Islet of Langerhans (tissue), 1 donor: Measurements from ENCODE around the gene CEP104.
"Not testable (repeated sequence)": the region's sequence is repeated elsewhere in the genome, so short reads cannot be mapped to it uniquely, and the experiment has no call there.

Experiments
- FAIRE-seq: peaks from one replicate; lab custom pipeline; 2011; peaks lifted over from hg19 to GRCh38; lab: Jason Lieb, UNC

CEP104 gene

DNA sequence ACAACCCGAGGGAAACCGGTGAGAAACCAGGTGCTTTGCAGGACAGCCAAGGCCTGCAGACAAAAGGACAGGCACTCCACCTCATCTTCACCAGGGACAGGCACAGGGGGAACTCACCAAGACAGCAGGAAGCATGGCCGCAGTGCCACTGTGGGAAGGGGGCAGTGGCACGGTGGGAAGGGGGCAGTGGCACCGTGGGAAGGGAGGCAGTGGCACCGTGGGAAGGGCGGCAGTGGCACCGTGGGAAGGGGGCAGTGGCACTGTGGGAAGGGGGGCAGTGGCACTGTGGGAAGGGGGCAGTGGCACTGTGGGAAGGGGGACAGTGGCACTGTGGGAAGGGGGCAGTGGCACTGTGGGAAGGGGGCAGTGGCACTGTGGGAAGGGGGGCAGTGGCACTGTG is 32.4 kb downstream of the CEP104 start:
- FAIRE-seq: no peak

DNA sequence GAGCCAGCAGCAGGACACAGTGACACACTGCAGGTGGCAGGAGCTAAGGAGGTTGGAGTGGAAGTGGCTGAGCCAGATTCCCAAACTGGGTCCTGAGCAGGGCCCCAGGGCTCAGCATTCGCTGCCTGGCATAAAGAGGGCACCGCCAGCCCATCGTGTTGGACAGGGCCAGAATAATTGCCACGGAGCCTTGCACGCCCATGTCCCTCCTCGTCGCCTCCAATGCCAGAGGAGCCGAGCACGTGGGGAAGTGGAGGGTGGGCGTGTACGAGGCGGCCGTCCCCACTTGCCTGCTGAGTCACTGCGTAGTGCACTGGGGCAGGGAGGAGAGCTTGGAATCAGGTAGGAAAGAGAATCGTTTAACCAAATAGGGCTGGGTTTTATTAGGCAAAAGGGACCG is 34.6 kb downstream of the CEP104 start:
- FAIRE-seq: no peak

DNA sequence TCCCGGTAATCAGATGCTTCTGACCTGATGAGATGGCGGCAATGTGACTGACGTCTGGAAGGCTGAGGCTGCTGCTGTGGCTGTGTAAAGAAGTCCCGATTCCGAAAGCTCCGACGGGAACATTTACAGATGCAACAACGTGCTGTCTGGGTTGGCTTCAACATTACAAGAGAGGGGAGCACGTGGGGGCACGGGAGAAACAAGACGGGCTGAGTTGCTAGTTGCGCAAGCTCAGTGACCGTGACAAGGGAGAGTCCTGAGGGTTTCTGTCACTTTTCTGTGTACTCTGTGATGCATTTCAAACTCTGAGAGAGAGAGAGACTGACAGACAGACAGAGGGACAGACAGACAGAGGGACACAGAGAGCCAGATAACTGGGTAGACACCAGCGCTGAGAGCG is 35.1 kb downstream of the CEP104 start:
- no peak for FAIRE-seq

DNA sequence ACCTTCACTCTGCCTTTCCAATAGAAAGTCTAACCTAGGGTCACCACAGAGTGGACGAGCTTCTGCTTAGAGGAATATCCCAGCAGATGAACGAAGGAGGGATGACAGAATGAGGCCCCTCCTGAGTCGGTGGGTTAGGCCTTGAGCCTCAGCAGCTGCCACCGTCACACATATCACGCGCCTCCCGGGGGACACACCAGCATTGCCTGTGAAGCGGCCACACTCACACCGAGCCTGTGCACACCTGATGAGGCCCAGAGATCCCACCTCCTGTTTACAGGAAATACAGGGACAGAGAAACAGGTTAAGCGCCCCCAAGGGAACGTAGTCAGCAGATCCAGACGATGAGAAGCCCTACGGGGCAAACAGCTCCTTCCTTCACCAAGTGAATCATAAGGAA is 35.6 kb downstream of the CEP104 start:
- FAIRE-seq: no peak

DNA sequence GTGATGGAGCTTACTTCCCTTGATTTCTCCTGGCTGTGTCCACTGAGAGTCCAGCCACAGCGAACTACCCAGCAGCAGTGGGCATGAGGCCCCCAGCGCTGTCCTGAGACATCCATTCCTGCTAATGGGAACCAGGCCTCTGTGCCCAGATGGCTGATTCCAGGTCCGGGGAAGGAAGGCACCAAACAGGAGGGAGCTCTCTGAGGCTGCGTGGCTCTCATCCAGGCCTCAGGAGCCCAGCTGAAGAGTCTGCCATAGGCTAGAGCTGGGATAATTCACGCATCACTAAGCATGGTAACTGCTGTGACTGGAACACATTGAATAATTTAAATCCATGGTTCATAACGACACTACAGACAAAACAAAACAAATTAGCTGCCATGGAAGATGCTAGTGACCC is 36.0 kb downstream of the CEP104 start:
- FAIRE-seq: no peak

DNA sequence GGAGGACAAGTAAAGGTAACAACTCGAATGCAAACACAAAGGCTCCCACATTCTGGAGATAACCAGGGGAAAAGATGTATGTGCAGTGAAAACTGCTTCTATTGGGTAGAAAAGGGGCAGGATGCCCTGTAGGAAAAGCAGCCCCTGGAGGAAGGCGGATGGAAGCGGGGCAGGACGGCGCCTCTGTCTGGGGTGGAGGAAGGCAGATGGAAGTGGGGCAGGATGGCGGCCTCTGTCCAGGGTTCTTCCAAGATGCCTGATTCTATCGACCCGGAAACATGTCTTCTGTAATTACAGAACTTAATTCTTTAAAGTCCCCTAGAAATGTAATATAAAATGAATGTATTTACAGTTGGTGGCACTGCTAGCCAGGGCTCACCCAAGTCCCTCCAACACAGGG is 36.7 kb downstream of the CEP104 start:
- FAIRE-seq: no peak

DNA sequence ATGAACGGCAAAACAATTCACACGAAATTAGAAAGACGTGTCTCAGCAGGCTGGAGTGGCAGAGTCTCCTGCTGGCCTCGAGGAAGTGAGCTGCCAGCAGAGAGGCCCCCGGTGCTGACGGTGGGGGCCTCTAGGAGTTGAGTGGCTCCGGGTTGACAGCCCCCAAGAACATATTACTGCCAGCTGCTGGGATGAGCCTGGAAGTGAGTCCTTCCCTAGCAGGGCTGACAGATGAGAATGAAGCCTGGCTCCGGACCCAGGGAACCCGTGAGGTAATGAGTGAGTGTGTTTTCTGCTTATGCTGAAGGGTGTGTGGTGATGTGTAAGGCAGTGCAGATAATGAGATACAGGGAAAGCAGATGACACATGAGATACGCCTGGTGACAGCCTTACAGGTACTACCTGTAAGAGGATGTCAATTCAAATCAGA is 37.2 kb downstream of the CEP104 start:
- FAIRE-seq: no peak

DNA sequence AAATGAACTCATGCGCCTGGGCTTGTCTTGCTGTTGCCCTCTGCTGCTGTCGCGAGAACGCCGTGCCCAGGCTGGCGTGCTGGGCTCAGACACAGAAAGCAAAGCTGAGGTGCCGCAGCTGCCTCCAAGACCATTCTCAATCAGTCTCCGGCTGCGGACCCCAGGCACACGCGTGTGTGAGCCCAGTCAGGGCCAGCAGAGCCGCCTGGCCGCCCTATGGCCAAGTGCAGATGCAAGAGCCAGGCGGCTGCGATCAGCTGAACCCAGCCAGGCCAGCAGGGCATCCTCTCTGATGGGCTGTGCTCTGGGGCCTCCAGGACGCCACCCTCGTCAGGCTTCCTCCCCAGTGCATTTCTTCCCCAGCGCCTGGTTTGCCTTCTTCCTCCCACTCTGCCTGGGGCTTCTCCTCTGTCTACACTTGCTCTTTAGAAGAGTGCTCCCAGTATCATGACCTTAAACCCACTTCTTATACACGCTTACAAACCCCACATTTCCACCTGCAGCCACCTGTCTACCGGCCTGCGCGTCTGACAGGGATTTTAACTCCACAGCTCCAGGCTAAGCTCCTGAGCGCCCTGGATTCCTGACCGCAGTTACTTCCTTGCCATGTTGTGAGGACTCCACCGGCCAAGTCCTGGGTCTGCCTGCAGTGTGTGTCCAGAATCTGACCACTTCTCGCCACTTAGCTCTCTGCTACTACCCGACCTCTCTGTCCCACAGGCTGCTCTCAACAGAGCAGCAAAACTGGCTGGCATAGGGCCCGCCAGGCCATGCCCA is 39.0 kb downstream of the CEP104 start:
- no peak for FAIRE-seq

DNA sequence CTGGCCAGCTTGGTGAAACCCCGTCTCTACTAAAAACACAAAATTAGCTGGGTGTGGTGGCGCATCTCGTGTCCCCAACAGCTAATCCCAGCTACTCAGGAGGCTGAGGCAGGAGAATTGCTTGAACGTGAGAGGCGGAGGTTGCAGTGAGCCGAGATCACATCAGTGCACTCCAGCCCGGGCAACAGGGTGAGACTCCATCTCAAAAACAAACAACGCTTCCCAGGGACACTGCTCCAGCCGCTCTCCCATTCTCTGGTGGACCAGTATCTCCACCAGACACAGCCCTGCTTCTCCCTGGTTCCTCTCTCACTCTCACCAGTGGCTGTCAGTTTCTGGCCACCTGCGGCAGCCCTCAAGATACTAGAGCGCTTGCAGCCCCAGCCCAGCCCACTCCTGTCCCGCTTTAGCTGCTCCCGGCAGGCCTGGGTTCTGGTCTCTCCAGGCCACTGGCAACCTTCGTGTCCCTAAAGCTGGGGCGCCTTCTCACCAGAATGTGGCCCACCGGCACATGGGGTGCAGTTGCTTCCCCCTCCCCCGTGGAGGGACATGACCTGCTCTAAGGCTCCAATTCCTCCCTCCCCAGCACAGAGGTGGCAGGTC is 39.8 kb downstream of the CEP104 start:
- FAIRE-seq: no peak

DNA sequence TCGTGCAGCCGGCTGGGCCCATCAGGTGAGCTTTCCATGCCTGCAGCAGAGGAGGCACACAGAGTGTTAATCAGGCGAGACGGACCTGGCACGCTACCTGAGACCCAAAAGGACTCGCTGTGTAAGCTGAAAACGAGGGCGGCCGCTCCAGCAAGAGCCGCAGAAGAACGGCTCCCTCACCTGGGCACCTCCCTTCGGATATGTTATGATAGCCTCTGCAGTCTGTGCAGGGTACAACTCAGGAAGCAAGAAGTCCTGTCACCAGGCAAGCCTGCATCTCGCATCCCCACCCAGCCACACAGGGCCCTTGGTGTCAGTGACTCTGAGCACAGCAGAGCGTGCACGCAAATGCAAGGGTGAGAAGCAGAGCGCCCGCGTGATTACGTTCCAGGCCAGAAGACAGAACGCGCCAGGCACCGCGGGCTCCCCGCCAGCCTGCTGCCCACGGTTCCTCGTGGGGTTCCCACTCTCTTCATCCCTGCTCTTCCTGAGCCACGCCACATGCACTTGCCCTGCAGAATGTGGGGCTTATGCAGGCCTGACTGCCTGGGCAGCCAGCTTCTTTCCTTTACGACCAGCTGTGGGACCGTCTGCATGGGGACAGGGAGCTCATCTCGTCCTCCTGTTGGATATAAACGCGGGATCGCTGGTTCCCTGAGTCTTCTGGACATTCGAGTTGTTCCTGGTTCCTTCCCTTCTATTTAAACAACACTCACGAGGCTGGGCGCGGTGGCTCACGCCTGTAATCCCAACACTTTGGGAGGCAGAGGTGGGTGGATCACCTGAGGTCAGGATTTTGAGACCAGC is 40.5 kb downstream of the CEP104 start:
- FAIRE-seq: no peak

DNA sequence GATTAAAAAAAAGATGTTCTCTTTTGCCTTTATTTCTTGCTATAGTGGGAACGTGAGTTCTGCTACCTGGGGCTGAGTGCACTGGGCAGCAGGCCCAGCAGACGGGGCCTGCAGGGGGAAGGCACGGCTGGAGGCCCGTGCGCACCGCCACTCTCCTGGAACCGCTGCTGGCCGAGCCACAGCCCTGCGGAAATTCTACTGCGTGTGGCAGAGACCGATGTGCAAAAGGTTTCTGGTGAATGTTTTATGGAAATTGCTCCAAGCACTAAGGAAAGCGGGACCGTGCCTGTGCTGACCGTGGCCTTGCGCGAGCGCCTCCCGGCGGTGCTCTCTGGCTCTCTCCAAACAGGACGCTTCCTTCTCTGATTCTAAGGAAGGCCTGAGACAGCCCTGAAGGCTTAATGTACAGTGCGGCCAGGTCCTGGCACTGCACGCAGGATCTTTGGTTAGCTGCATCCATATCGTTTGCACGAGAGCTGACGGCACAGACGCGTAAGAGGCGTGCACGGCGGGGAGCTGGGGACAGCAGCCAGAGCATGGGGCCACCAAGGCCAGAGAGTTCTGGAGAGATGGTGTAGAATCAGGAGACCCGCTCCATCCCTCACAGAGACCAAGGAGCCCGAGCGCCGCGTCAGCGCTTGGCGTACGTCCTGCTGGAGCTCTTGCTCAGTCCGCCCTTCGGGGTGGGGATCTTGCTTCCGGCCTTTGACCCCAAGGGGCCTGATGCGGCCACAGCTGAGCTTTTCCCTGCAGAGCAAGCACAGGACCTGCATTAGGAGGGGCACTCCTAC is 42.0 kb downstream of the CEP104 start:
- no peak for FAIRE-seq

DNA sequence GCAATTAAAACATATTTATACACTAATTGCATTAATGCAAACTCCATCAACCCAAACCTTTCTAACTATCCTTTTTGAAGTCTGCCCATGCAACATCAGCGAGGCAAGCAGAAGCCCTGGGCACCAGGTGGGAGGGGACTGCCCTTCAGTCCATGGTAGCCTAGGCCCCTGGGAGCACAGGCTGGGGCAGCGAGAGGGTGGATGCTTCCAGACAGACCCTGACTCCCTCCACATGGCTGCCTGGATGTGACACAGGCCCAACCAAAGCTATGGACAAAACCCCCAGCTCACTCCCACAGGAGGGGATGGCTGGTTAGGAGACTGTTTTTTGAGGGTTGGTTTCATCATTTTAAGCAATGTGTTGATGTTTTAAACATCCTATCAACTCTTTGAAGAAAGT is 42.9 kb downstream of the CEP104 start:
- no peak for FAIRE-seq

DNA sequence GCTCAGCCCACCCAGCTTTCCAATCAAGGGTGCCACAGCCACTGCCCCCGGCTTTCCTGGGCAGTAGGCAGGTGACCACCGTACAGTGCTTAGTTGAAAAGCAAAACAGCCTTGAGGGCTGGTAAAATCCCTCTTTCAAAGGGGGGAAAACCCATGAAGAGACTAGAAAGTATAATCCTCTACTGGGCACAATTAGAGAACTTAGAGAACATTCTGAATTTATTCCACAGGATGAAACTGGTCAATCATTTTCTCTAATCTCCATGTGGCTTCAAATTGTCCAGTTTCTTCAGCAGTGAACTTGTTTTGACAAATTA is 45.5 kb downstream of the CEP104 start:
- no peak for FAIRE-seq

DNA sequence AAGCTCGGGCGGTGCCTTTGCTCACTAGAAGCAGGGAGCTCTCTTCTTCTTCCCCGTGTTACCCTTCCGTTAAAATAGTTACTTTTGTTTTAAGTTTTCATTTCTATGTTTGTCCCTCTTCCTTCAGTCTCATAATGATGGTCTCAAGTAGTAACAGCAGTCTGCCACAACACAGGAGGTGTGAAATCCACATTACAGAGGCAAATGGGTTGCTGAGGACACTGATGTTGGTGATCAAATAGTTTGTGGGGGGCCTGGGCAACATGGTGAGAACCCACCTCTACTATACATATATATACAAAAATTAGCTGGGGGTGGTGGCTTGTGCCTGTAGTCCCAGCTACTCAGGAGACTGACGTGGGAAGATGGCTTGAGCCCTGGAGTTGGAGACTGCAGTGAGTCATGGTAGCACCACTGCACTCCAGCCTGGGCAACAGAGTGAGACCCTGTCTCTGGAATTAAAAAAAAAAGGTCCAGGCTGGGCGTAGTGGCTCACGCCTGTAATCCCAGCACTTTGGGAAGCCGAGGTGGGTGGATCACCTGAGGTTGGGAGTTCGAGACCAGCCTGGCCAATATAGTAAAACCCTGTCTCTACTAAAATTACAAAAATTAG is 46.8 kb downstream of the CEP104 start:
- FAIRE-seq: not testable (repeated sequence)

DNA sequence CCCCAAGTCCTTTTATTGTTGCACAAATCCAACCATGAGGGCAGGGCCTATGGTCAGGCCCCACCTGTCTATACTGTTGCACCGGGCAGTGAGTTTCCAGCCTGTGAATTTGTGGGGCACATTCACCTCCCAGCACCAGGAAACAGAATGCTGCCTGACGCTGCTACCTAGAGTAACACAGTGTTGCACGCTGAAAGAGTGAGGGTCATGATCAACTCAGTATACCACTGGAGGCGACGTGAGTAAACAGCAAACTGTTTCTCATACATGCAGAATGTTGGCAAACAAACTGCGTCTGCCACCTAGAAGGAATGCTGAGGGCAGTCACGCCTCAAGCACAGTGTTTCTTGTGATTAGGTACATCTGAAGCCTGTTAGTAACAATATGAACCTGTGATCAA is 47.3 kb downstream of the CEP104 start:
- no peak for FAIRE-seq

DNA sequence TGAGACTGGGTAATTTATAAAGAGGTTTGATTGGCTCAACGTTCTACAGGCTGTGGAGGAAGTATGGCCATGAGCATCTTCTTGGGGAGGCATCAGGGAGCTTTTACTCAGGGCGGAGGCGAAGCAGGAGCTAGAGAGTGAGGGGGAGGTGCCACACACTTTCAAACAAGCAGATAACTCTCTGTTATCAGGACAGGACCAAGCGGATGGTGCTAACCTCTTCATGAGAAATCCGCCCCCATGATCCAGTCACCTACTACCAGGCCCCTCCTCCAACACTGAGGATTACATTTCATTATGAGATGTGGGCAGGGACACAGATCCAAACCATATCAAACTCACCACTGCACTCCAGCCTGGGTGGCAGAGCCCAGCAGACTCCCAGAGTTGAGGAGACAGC is 49.2 kb downstream of the CEP104 start:
- FAIRE-seq: no peak

DNA sequence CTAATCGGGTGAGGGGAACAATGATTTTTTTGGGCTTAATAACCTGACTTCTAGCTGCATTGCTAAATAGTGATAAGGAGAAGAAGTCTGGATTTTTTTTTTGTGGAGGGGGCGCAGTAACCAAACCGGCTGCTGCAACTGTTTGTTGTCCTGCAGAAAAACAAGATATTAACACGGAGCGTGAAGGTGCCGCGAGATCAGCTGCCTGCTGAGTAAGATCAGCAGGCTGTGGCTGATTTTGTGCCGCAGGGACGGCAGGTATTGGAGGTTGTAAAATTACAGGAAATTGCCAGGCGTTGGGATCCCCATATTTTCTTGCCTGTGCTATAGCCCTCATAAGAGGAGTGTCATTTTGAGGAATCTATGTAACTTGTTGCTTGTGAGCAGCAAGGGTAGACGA is 52.0 kb downstream of the CEP104 start:
- no peak for FAIRE-seq

DNA sequence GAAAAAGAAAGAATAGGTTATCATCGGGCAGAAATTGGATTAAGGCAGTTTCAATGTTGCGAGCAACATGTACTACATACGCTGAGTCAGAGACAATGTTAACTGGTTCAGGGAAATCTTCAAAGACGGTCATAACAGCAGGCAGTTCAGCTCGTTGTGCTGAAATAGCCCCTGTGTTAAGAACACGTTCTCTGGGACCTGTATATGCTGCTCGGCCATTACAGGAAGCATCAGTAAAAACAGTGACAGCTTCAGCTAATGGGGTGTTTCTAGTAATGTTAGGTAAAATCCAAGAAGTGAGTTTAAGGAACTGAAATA is 52.4 kb downstream of the CEP104 start:
- FAIRE-seq: not testable (repeated sequence)

DNA sequence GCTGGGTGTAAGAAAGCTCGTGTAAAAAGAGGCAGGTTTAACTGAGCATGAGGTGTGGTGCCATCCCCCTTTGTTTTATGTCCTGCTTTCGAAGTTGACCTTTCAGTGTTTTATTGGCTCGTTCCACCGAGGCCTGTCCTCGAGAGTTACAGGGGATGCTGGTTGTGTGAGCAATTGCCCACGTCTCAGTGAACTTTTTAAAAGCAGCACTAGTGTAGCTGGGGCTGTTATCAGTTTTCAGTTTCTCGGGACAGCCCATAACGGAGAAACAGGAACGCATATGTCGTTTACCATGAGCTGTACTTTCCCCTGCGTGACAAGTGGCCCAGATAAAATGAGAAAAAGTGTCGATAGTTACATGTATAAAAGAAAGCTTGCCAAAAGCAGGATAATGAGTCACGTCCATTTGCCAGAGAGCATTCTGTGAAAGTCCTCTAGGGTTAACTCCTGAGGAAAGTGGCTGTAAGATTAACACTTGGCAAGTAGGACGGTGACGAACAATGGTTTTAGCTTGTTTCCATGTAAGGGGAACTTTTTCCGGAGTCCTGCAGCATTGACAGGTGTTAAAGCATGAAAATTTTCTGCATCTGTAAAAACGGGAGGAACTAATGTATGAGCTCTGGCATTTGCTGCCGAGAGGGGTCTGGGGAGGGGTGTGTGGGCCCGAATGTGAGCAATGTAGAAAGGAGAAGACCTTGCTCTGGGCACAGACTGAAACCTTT is 52.9 kb downstream of the CEP104 start:
- FAIRE-seq: no peak

DNA sequence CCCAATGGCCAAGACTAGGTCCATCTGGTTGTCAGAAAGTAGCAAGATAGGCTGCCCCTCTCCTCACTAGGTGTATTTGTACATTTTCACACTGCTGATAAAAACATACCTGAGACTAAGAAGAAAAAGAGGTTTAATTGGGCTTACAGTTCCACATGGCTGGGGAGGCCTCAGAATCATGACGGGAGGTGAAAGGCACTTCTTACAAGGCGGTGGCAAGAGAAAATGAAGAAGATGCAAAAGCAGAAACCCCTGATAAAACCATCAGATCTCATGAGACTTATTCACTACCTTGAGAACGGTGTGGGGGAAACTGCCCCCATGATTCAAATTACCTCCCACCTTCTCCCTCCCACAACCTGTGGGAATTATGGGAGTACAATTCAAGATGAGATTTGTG is 56.2 kb downstream of the CEP104 start:
- not testable (repeated sequence) for FAIRE-seq

DNA sequence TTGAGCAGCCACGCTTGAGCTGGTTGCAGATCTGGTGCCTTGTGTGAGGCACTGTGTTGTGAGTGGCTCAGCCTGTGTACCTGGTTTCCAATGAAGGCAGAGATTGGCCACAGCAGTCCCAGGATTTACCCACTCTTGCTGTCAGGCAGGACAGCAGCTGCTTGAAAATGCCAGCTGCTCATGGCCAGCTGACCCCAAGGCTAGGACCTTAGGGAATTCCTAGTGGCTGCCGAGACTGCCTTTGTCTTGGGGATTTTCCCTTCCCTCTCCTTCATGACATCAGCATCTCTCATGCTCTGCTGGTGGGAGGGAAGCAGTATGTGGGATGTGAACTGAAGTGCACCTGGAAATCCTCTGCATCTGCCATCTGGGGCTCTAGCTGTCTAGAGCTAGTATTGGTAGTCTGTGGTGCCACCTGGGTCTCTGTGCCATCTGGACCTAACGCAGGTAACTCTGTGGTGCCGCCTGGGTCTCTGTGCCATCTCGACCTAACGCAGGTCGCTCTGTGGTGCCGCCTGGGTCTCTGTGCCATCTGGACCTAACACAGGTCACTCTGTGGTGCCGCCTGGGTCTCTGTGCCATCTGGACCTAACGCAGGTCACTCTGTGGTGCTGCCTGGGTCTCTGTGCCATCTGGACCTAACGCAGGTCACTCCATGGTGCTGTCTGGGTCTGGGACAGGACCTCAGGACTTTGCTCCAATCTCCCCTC is 56.9 kb downstream of the CEP104 start:
- no peak for FAIRE-seq
